HepG2 (cell line): ENCODE results near the gene FAM118A. TPM values are rescaled to one million over a fixed set of nuclear protein-coding genes. Genes with fewer than 3 reads are reported as not detected.

Source experiments
- SIX4 ChIP-seq: sonication (generic); formaldehyde crosslinking; IDR thresholded peaks from 2 replicates; pipeline ENCODE4 v1.4.0; 2020; ENCODE audit warnings: missing genetic modification reagents
- TMF1 ChIP-seq: sonication (generic); formaldehyde crosslinking; IDR thresholded peaks from 2 replicates; pipeline ENCODE4 v1.8.1; 2022; ENCODE audit warnings: low read depth, missing genetic modification reagents
- ZFP90 ChIP-seq: sonication (generic); formaldehyde crosslinking; IDR thresholded peaks from 2 replicates; pipeline ENCODE4 v1.8.0; 2022; ENCODE audit warnings: missing genetic modification reagents, mild to moderate bottlenecking, inconsistent platforms, borderline replicate concordance
- polyA plus RNA-seq, 8 experiments: library from polyadenylated mRNA; depleted of rRNA in 3 of 8; stranded (reverse) in 7 of 8; unstranded in 1 of 8; fragments of >200 nt; fragmentation: Illumina TruSeq in 4 of 8; extraction: Trizol in 4 of 8; gene quantifications; 2 replicates each; pipeline versions ENCODE4 v1.2.1 to v1.2.3, GENCODE V29; 2011 to 2016; ENCODE audit warnings: low read depth in 4 of 8, missing spikeins in 1 of 8, mixed read lengths in 1 of 8; ENCODE audit not compliant: insufficient read depth in 1 of 8
- total RNA-seq, 5 experiments: library from RNA; depleted of rRNA; stranded (reverse); fragments of >200 nt; fragmentation: Illumina TruSeq; extraction: Trizol; gene quantifications; 2 replicates each; pipeline ENCODE4 v1.2.3, GENCODE V29; 2016; ENCODE audit warnings: low read depth in 1 of 5
- TF ChIP-seq, protein P1 (sequence below): sonication (generic); formaldehyde crosslinking; IDR thresholded peaks from 2 replicates; pipeline ENCODE4 v1.5.0; 2020; ENCODE audit warnings: mild to moderate bottlenecking, missing genetic modification reagents, borderline replicate concordance
- TF ChIP-seq, protein P2 (sequence below): sonication (generic); formaldehyde crosslinking; IDR thresholded peaks from one replicate; pipeline ENCODE4 v1.5.1; 2020; ENCODE audit warnings: mild to moderate bottlenecking, missing genetic modification reagents; ENCODE audit errors: not compliant biosample characterization
- TF ChIP-seq, protein P3 (sequence below), 2 experiments: sonication (generic) in 1 of 2; formaldehyde crosslinking in 1 of 2; IDR thresholded peaks; 2 replicates each; pipeline versions ENCODE4 v1.4.0 to v1.6.1; 2016 to 2020; ENCODE audit warnings: borderline replicate concordance in 1 of 2, low read depth in 1 of 2, mild to moderate bottlenecking in 1 of 2, missing genetic modification reagents in 1 of 2

FAM118A gene
- total and polyA plus RNA-seq, 2 of the 13 experiments (the other 11 are each of a cell fraction or from before 2014, with no cell fraction given), result 36.7 to 48.2 TPM

DNA sequence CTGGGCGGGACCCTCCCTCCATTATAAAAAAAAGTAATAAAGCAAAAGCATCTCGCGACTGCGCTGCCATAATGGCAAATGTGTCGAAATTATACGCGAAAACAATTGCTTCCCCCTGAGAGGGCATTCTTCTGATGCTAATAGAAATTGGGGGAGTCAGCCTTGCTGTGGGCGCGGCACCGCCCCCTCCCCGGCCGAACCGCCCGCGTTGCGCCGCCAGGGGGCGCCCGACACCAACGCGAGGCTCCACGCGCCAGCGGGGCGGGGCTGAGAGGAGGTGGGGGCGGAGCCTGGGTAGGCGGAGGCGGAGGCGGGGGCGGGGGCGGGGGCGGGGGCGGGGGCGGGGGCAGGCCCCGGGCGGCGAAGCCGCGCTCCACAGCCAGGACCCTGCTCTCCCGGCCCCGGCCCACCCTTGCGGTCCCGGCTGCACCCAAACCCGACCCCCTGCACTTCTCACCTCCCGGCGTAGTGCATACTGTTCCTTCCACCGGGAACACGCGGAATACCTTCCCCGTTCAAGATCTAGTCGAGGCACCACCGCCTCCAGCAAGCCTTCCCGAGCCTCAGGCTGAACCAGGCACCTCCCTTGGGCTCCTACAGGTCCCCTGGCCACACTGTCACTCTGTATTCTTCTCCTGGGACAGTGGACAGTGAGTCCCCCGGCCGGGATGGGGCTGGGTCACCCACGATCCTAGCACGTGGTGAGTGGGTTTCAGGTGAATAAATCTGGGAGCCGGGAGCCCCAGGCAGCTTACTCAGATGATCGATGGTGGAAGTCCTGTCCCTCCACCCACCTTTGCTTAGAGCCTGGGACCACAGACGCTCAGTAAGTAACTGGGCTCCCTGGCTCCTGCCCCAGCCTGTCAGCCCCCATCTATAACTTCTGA, 40.5 kb upstream of the FAM118A start (continued):
- TF ChIP-seq, protein P1, sequence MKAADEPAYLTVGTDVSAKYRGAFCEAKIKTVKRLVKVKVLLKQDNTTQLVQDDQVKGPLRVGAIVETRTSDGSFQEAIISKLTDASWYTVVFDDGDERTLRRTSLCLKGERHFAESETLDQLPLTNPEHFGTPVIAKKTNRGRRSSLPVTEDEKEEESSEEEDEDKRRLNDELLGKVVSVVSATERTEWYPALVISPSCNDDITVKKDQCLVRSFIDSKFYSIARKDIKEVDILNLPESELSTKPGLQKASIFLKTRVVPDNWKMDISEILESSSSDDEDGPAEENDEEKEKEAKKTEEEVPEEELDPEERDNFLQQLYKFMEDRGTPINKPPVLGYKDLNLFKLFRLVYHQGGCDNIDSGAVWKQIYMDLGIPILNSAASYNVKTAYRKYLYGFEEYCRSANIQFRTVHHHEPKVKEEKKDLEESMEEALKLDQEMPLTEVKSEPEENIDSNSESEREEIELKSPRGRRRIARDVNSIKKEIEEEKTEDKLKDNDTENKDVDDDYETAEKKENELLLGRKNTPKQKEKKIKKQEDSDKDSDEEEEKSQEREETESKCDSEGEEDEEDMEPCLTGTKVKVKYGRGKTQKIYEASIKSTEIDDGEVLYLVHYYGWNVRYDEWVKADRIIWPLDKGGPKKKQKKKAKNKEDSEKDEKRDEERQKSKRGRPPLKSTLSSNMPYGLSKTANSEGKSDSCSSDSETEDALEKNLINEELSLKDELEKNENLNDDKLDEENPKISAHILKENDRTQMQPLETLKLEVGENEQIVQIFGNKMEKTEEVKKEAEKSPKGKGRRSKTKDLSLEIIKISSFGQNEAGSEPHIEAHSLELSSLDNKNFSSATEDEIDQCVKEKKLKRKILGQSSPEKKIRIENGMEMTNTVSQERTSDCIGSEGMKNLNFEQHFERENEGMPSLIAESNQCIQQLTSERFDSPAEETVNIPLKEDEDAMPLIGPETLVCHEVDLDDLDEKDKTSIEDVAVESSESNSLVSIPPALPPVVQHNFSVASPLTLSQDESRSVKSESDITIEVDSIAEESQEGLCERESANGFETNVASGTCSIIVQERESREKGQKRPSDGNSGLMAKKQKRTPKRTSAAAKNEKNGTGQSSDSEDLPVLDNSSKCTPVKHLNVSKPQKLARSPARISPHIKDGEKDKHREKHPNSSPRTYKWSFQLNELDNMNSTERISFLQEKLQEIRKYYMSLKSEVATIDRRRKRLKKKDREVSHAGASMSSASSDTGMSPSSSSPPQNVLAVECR (CRISPR knock-in tag), result peak; percentile 35
- TF ChIP-seq, protein P2, sequence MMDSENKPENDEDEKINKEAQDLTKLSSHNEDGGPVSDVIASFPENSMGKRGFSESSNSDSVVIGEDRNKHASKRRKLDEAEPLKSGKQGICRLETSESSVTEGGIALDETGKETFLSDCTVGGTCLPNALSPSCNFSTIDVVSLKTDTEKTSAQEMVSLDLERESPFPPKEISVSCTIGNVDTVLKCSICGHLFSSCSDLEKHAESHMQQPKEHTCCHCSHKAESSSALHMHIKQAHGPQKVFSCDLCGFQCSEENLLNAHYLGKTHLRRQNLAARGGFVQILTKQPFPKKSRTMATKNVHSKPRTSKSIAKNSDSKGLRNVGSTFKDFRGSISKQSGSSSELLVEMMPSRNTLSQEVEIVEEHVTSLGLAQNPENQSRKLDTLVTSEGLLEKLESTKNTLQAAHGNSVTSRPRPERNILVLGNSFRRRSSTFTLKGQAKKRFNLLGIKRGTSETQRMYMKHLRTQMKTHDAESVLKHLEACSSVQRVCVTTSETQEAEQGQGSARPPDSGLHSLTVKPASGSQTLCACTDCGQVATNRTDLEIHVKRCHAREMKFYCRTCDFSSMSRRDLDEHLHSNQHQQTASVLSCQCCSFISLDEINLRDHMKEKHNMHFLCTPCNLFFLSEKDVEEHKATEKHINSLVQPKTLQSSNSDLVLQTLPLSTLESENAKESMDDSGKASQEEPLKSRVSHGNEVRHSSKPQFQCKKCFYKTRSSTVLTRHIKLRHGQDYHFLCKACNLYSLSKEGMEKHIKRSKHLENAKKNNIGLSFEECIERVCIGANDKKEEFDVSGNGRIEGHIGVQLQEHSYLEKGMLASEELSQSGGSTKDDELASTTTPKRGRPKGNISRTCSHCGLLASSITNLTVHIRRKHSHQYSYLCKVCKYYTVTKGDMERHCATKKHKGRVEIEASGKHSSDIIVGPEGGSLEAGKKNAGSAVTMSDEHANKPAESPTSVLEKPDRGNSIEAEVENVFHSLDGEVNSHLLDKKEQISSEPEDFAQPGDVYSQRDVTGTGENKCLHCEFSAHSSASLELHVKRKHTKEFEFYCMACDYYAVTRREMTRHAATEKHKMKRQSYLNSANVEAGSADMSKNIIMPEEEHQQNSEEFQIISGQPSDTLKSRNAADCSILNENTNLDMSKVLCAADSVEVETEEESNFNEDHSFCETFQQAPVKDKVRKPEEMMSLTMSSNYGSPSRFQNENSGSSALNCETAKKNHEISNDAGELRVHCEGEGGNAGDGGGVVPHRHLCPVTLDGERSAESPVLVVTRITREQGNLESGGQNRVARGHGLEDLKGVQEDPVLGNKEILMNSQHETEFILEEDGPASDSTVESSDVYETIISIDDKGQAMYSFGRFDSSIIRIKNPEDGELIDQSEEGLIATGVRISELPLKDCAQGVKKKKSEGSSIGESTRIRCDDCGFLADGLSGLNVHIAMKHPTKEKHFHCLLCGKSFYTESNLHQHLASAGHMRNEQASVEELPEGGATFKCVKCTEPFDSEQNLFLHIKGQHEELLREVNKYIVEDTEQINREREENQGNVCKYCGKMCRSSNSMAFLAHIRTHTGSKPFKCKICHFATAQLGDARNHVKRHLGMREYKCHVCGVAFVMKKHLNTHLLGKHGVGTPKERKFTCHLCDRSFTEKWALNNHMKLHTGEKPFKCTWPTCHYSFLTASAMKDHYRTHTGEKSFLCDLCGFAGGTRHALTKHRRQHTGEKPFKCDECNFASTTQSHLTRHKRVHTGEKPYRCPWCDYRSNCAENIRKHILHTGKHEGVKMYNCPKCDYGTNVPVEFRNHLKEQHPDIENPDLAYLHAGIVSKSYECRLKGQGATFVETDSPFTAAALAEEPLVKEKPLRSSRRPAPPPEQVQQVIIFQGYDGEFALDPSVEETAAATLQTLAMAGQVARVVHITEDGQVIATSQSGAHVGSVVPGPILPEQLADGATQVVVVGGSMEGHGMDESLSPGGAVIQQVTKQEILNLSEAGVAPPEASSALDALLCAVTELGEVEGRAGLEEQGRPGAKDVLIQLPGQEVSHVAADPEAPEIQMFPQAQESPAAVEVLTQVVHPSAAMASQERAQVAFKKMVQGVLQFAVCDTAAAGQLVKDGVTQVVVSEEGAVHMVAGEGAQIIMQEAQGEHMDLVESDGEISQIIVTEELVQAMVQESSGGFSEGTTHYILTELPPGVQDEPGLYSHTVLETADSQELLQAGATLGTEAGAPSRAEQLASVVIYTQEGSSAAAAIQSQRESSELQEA (CRISPR knock-in tag), result no peak
- TF ChIP-seq, protein P3, sequence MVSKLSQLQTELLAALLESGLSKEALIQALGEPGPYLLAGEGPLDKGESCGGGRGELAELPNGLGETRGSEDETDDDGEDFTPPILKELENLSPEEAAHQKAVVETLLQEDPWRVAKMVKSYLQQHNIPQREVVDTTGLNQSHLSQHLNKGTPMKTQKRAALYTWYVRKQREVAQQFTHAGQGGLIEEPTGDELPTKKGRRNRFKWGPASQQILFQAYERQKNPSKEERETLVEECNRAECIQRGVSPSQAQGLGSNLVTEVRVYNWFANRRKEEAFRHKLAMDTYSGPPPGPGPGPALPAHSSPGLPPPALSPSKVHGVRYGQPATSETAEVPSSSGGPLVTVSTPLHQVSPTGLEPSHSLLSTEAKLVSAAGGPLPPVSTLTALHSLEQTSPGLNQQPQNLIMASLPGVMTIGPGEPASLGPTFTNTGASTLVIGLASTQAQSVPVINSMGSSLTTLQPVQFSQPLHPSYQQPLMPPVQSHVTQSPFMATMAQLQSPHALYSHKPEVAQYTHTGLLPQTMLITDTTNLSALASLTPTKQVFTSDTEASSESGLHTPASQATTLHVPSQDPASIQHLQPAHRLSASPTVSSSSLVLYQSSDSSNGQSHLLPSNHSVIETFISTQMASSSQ (IDR thresholded peaks at IDR 0.05; ENCODE audit: low read depth), result no peak
- TF ChIP-seq, protein P3 (CRISPR knock-in tag; IDR thresholded peaks at IDR 0.05; ENCODE audit: borderline replicate concordance), result no peak
- TF ChIP-seq ZFP90 (no peak), SIX4 (CRISPR knock-in tag) (no peak), TMF1 (CRISPR knock-in tag) (0 out of 2 replicates have a peak, but pooled peaks have one; percentile 31)
